Smooth muscle cell (in vitro differentiated cells): Measurements from ENCODE around the gene LRBA. TPM values are rescaled to one million over a fixed set of nuclear protein-coding genes. Genes with fewer than 3 reads are reported as not detected.

Experiments used
- DNase-seq: peaks from one replicate; lab custom pipeline; 2025; ENCODE audit not compliant: unreplicated experiment; lab: John Stamatoyannopoulos, UW
- H2AFZ ChIP-seq: fragments of 200-600 bp; sonication (generic); 2 replicates; pipeline ENCODE4 v1.6.0; 2016; ENCODE audit warnings: antibody characterized with exemption, low read depth, mild to moderate bottlenecking
- H3F3A ChIP-seq: fragments of 200-600 bp; sonication (generic); 2 replicates; pipeline ENCODE4 v1.6.0; 2017; ENCODE audit warnings: antibody characterized with exemption, low read depth
- H3K27ac ChIP-seq: fragments of 200-600 bp; sonication (generic); 2 replicates; pipeline ENCODE4 v1.5.1; 2016; ENCODE audit warnings: low read depth, mild to moderate bottlenecking
- H3K27me3 ChIP-seq: fragments of 200-600 bp; sonication (generic); 2 replicates; pipeline ENCODE4 v1.6.1; 2016; ENCODE audit warnings: low read depth, mild to moderate bottlenecking
- H3K36me3 ChIP-seq: fragments of 200-600 bp; sonication (generic); 2 replicates; pipeline ENCODE4 v1.5.1; 2016; ENCODE audit warnings: low read depth
- H3K4me1 ChIP-seq: fragments of 200-600 bp; sonication (generic); 2 replicates; pipeline ENCODE4 v1.5.1; 2016; ENCODE audit warnings: low read depth
- H3K4me2 ChIP-seq: fragments of 200-600 bp; sonication (generic); 2 replicates; pipeline ENCODE4 v1.6.0; 2016; ENCODE audit warnings: mild to moderate bottlenecking
- H3K4me3 ChIP-seq: fragments of 200-600 bp; sonication (generic); 2 replicates; pipeline ENCODE4 v1.5.1; 2016; ENCODE audit warnings: mild to moderate bottlenecking
- H3K79me2 ChIP-seq: fragments of 200-600 bp; sonication (generic); 2 replicates; pipeline ENCODE4 v1.6.0; 2016; ENCODE audit warnings: low read depth, mild to moderate bottlenecking
- H3K9ac ChIP-seq: fragments of 200-600 bp; sonication (generic); 2 replicates; pipeline ENCODE4 v1.6.0; 2016; ENCODE audit warnings: low read depth
- H3K9me3 ChIP-seq: fragments of 200-600 bp; sonication (generic); replicated peaks from 2 replicates; pipeline ENCODE4 v1.5.1; 2016; ENCODE audit warnings: low read depth
- H4K20me1 ChIP-seq: fragments of 200-600 bp; sonication (generic); 2 replicates; pipeline ENCODE4 v1.6.0; 2016; ENCODE audit warnings: low read depth
- WGBS: methylation state at CpG from one replicate; pipeline ENCODE4 v1.1.7; 2016; ENCODE audit warnings: low lambda C conversion rate; 5-methylcytosine and 5-hydroxymethylcytosine counted together
- polyA plus RNA-seq: library from polyadenylated mRNA; unstranded; fragments of >200 nt; fragmentation: Nextera tagmentation; extraction: Ambion mirVana; gene quantifications from 2 replicates; pipeline ENCODE4 v1.2.1, GENCODE V29; 2016
- total RNA-seq: library from RNA; depleted of rRNA; stranded (reverse); fragments of >200 nt; gene quantifications from 2 replicates; pipeline ENCODE4 v1.2.3, GENCODE V29; 2014
- TF ChIP-seq, protein P1 (sequence below): fragments of 200-600 bp; sonication (generic); IDR thresholded peaks from 2 replicates; pipeline ENCODE4 v1.5.1; 2017; ENCODE audit warnings: borderline replicate concordance, mild to moderate bottlenecking, antibody characterized with exemption; ENCODE audit not compliant: insufficient read depth, poor library complexity, severe bottlenecking

Gene LRBA
- total and polyA plus RNA-seq, 2 experiments from 2014 or later: 1.6 to 26.2 TPM

DNA sequence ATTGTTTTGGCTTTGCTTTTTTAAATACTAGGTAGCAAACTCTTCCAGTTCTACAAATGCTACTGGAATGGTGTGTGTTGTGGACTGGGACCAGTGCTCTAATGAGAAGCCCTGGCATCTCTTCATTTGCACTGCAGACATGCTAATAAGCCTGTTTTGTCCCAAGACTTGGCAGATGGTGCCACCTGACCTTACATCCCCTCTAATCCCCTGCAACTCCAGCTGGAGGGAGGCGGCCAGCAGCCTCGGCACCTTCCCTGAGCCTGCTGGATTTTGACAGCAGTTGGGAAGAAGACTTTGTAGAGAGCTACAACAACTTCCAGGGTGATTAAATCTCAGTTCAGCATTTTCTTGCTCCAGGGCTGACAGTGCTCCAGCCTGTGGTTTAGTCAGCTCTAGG is 736.9 kb downstream of the LRBA start:
- peaks cover 19% of the 10 kb centered on the region for H3K4me1 ChIP-seq
- no peak overlapping the region for H3K4me3 ChIP-seq
- no peak overlapping the region for H3K4me2 ChIP-seq
- no peaks in the 10 kb centered on the region for H3K27me3 ChIP-seq
- no peak overlapping the region for H3K9ac ChIP-seq
- no peak overlapping the region for H2AFZ ChIP-seq
- no peaks in the 10 kb centered on the region for H3K36me3 ChIP-seq
- DNase-seq: no peak
- H3F3A ChIP-seq: peaks cover 12% of the 10 kb centered on the region
- no peaks in the 10 kb centered on the region for H3K9me3 ChIP-seq
- H3K27ac ChIP-seq: no peak overlapping the region
- H3K79me2 ChIP-seq: no peaks in the 10 kb centered on the region
- TF ChIP-seq, protein P1, sequence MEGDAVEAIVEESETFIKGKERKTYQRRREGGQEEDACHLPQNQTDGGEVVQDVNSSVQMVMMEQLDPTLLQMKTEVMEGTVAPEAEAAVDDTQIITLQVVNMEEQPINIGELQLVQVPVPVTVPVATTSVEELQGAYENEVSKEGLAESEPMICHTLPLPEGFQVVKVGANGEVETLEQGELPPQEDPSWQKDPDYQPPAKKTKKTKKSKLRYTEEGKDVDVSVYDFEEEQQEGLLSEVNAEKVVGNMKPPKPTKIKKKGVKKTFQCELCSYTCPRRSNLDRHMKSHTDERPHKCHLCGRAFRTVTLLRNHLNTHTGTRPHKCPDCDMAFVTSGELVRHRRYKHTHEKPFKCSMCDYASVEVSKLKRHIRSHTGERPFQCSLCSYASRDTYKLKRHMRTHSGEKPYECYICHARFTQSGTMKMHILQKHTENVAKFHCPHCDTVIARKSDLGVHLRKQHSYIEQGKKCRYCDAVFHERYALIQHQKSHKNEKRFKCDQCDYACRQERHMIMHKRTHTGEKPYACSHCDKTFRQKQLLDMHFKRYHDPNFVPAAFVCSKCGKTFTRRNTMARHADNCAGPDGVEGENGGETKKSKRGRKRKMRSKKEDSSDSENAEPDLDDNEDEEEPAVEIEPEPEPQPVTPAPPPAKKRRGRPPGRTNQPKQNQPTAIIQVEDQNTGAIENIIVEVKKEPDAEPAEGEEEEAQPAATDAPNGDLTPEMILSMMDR: no peak
- no peaks in the 10 kb centered on the region for H4K20me1 ChIP-seq
- WGBS: 77% methylated on average over 2 of the region's 2 CpGs

DNA sequence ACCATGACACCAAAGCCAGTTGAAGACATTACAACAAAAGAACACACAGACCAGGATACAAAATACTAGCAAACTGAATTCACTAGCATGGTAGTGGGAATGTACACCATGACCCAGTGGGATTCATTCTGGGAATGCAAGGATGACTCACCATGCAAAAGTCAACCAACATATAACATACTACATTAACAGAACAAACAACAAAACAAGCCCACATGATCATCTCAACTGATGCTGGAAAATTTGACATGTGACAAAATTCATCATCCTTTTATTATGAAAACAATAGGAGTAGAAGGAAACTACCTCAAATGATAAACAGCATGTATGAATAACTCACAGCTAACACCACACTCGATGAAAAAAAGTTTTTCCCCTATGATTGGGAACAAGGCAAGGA is 746.6 kb downstream of the LRBA start:
- Histone ChIP-seq H4K20me1 (no peaks in the 10 kb centered on the region), H2AFZ (no peak overlapping the region), H3K9me3 (no peaks in the 10 kb centered on the region), H3K79me2 (no peaks in the 10 kb centered on the region), H3K27ac (no peak overlapping the region), H3K4me1 (no peaks in the 10 kb centered on the region), H3K9ac (no peak overlapping the region), H3F3A (no peaks in the 10 kb centered on the region), H3K27me3 (no peaks in the 10 kb centered on the region), H3K4me2 (no peak overlapping the region), H3K4me3 (no peak overlapping the region), H3K36me3 (no peaks in the 10 kb centered on the region)
- TF ChIP-seq, protein P1: no peak
- no peak for DNase-seq
- 96% methylated on average over 1 of the region's 1 CpG for WGBS

DNA sequence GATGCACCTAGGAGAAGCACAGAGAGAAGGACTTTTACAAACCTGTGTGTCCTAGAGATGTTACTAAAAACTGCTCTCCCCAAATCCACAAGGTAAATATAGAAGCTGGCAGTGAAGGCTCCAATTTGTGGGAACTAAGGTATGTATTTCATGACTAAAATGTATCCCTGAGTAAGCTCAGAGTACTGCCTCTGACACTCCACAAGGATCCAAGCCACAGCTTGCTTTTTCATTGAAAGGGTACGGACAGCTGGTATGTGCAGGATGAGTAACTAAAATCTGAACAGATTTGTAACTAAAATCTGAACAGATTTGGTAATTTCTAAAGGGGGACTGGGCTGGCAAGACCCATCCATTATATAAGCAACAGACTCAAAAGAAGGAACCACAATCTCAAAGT is 749.3 kb downstream of the LRBA start:
- Histone ChIP-seq H3K9me3 (no peaks in the 10 kb centered on the region), H3K9ac (no peak overlapping the region), H3K4me2 (no peak overlapping the region), H3K4me1 (no peaks in the 10 kb centered on the region), H3K27me3 (no peaks in the 10 kb centered on the region), H3K36me3 (no peaks in the 10 kb centered on the region), H3K4me3 (no peak overlapping the region), H2AFZ (no peak overlapping the region), H3K79me2 (no peaks in the 10 kb centered on the region), H4K20me1 (no peaks in the 10 kb centered on the region), H3K27ac (no peak overlapping the region), H3F3A (no peaks in the 10 kb centered on the region)
- TF ChIP-seq, protein P1: no peak
- no peak for DNase-seq
- 69% methylated on average over 1 of the region's 1 CpG for whole genome bisulfite sequencing

DNA sequence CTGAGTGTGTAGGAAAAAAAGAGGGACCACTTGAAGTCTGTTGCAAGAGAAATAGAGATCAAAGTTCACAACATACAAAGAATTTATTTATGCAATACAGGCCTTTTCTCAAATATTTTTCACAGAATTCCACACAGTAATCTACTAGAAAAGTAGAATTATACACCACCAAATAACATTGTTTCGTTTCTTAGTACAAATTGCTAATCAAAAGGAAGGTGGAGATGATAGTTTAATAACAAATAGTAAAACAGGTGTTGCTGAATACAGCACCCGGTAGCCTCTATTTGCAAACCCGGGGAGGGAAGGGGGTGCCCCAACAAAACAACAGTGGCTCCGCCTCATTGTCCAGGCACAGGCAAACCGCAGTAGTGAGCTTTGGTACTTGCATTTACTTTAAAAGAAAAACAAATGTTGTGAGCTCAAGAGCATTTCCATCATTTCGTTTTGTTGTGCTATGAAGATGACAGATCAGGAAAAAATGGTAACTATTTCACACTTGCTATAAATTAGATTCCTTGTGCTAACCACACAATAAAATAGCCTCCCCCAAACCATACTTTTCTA is 750.4 kb downstream of the LRBA start:
- no peak overlapping the region for H3K27ac ChIP-seq
- H3K27me3 ChIP-seq: no peaks in the 10 kb centered on the region
- no peaks in the 10 kb centered on the region for H3K9me3 ChIP-seq
- H3K4me3 ChIP-seq: no peak overlapping the region
- TF ChIP-seq, protein P1: no peak
- no peaks in the 10 kb centered on the region for H4K20me1 ChIP-seq
- no peak for DNase-seq
- no peaks in the 10 kb centered on the region for H3F3A ChIP-seq
- no peak overlapping the region for H2AFZ ChIP-seq
- H3K4me1 ChIP-seq: no peaks in the 10 kb centered on the region
- H3K36me3 ChIP-seq: no peaks in the 10 kb centered on the region
- no peak overlapping the region for H3K9ac ChIP-seq
- no peak overlapping the region for H3K4me2 ChIP-seq
- H3K79me2 ChIP-seq: no peaks in the 10 kb centered on the region
- WGBS: 86% methylated on average over 6 of the region's 6 CpGs
